Right ventricle myocardium superior (tissue), 1 donor: ENCODE measurements around the gene EPS8L2. TPM values are rescaled to one million over a fixed set of nuclear protein-coding genes. Genes with fewer than 3 reads are reported as not detected.

Source experiments
- ATAC-seq: fragments of 200-7000 bp; cut with Tn5 transposase; one replicate; pipeline ENCODE4 v1.9.1; 2020; ENCODE audit warnings: mild to moderate bottlenecking; ENCODE audit not compliant: poor library complexity
- DNase-seq: peaks from one replicate; pipeline ENCODE4 v3.0.0-alpha.2; 2020
- intact Hi-C: fragments of 100-400 bp; cut with DNase I; formaldehyde crosslinking; loops from one replicate; pipeline ENCODE4 v1.11.2; 2022
- total RNA-seq: library from RNA; stranded (reverse); fragmentation: NEBNext Ultra II Directional; extraction: Animal tissue kit (Norgen Biotek cat#: 25700); gene quantifications from one replicate; pipeline ENCODE4 v1.2.1, GENCODE V29; 2021
- donor health status: DM: no; HTN: yes; CAD: no; lungs with severe emphysema.

Gene EPS8L2
- total RNA-seq, 1 donor from 2014 or later = 3.2 TPM

DNA sequence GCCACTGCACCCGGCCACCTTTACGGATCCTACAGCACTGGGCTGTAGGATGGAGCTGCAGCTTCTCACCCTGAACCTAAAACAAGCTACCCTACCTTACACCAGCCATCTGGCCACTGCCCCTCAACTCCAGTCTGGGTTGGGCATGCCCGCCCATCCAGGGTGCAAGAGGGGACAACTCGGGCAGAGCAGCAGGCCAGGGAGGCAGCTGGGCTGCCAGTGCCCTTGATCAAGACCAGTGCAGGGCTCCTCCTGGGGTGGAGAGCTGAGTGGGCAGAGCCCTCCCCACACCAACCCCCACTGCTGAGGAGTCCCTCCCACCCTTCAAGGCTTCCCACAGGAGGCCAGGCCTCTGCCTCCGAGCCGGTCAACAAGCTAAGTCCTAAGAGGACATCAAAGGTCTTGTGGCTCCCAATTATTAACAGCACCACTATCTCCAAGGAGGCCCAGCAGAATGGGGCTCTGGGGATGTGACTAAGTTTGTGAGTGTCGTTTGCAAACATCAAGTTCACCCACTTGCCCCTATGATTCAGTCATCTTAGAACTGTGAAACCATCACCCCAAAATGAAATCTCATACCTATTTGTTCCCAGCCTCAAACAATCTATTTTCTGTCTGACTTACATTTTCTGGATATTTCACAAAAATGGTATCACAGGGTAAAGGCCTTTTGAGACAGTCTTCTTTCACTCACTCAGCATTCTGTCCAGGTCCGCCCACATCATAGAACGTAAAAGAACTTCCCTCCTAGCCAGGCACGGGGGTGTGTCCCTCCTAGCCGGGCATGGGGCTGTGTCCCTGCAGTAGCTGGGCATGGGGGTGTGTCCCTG, 60.3 kb downstream of the EPS8L2 start:
- intact Hi-C loops = no loop called here
- DNase-seq (no peak), ATAC-seq (no peak)

GRCh38 chr11:766936-767210, 60.8 kb downstream of the EPS8L2 start:
- DNase-seq = no peak
- intact Hi-C loops = no loop called here
- ATAC-seq = no peak

- intact Hi-C loops = no loop called here
- ATAC-seq = no peak
Observed at GRCh38 chr11:767238-767637, 61.2 kb downstream of the EPS8L2 start.

DNA sequence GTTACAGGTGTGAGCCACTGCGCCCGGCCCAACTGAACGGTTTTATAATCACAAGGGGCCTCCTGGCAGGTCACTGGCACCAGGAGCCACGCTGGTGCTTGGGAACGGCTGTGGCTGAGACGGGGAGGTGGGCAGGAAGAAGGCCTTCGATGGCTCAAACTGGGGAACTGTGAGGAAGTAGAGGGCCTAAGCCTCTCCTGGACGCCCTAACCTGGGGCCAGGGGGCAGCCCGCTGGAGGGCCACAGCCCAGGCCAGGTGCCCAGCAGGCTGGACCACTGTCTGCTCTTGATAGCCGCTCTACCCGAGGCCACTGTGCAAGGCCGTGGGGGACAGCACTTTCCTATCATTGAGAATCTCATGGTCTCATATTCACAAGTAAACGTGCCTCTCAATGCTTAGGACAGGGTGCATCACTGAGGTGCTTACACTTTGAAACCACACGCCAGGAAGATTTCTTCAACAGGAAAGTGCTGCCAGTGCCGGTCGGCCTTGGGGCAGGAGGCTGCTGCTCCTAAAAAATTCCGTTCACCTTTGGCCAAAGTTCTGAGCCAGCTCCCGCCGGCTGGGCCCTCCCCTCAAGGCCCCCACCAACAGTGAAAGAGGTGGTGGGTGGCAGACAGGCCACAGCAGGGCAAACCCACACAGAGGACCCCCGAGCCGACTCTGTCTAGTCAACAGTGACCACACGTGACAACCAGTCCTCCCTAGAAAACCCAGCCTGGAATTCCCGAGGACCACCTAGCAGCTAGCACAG, 64.0 kb downstream of the EPS8L2 start:
- intact Hi-C loops = no loop called here
- no peak for DNase-seq
- ATAC-seq = no peak

More at GRCh38 chr11:767238-767637, 61.2 kb downstream of the EPS8L2 start:
- DNase-seq = no peak

DNA sequence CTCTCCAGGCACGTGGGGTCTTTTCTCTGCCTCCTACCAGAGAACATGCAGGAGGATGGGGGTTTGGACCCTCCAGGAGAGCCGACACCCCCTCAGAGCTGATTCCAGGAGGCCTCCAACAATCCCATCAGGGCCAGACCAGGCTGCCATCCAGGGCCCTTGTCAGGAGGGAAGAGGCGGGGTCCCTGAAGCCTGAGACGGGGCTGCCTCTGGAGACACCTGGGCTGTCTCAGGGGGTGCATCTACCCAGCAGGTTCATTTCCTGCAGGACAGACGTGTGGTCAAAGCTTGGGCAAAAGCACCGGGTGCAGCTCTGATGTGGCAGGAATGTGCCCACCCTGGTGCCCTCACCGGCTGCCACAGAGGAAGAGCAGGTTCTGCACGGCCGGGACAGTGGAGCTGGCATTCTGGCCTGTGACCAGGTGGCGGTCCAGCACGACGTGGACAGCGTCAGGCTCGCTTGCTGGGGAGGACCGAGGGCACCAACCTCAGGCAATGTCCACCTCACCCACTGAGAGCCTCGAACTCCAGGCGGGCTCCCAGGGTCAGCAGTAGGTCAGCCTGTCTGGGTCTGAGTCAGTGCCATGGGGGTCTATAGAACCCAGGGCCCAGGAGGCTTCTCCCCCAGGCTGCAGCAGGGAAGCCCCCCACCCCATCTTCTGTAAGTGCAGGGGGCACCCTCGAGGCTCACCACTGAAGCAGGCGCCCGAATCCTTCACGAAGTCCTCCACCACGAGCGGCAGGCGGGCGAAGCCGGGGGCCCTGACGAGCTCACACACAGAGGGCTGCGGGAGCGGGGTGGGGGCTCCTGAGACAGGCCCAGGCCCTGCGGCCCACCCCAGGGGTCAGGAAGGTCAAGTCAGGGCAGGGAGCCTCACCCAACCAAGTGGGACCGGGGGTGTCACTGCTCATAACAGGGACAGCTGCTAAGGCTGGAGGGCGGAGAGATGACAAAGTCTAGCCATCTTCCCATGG, 64.9 kb downstream of the EPS8L2 start:
- DNase-seq (no peak), ATAC-seq (no peak)
- intact Hi-C loops = no loop called here

DNA sequence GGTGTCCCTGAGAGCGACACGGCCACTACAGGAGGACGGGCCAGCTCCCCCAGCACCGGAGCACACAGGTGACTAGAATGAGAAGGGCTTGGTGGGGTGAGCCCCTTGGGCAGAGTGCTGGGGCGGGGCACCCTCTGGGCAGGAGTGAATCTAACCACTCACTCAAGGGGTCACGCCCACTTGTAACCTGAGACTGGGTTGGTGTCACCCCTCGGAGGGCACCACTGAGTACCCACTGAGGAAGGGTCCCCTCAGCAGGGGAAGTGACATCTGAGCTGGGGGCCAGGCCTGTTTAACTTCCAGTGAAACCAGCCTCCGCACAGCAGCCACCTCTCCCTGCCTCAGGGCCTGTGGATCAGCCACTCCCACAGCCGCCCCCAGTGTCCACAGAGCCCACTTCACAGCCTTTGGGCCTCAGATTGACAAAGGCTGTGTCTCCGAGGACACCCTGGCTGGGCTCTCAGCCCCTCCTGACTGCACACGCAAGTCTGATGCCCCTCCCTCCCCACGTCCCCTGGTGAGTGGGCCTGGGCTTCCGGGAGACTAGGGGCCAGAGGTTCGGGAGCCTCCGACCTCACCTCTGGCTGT, 65.7 kb downstream of the EPS8L2 start:
- intact Hi-C loops = no loop called here
- DNase-seq (no peak), ATAC-seq (no peak)

GRCh38 chr11:772429-773390, 66.7 kb downstream of the EPS8L2 start:
- DNase-seq = no peak
- no peak for ATAC-seq
- intact Hi-C loops = no loop called here

- intact Hi-C loops = no loop called here
- no peak for ATAC-seq
Observed at GRCh38 chr11:773425-773824, 67.4 kb downstream of the EPS8L2 start.

GRCh38 chr11:773830-774229, 67.8 kb downstream of the EPS8L2 start:
- intact Hi-C loops = no loop called here
- no peak for ATAC-seq
- no peak for DNase-seq

More at GRCh38 chr11:773425-773824, 67.4 kb downstream of the EPS8L2 start:
- DNase-seq = no peak

- intact Hi-C loops = no loop called here
- no peak for ATAC-seq
- no peak for DNase-seq
Observed at GRCh38 chr11:774873-775592, 69.0 kb downstream of the EPS8L2 start.

GRCh38 chr11:776263-776560, 70.2 kb downstream of the EPS8L2 start:
- ATAC-seq = no peak
- DNase-seq = no peak
- intact Hi-C loops = no loop called here

DNA sequence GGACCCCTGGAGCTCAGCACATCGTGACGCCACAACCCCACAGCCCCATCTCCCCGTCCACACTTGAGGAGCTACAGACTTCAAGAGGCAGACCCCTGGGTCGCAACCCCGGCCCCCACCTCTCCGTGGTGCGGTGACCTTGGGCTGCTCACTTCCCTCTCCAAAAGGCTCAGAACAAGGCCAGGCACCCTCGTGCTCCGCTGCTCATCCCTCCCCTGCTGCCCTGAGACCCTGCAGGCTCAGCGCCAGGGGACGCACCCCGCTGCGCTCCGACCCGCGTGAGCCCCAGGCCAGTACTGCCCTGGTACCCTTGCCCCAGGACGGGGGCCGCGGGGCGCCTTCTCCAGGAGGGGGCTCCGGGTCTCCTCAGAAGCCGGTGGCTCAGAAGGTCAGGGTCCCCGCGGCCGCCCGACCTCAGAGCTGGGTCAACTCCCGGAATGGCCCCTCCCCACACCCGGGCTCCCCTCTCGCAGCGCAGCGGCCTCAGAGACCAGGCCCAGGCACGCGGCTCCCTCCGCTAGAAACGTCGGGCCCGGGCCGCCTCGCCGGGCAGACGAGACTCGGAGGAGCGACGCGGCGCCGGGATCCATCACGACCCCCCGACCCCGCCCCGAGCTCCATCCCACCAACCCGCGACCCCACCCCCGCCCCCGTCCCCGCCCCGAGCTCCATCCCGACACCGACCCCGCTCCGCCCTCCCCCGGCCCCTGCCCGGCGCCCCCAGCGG, 70.7 kb downstream of the EPS8L2 start:
- intact Hi-C loops = no loop called here
- DNase-seq (no peak), ATAC-seq (peak; percentile 48)

Other genes with a start within 250 kb of the EPS8L2 start
- gene RNH1, start 199.0 kb upstream of the EPS8L2 start, total RNA-seq = 171 TPM
- gene HRAS, start 170.7 kb upstream of the EPS8L2 start, total RNA-seq = 60.5 TPM
- gene LRRC56, start 168.7 kb upstream of the EPS8L2 start, total RNA-seq = 0.13 TPM
- 0.22 TPM for gene LMNTD2, start 145.5 kb upstream of the EPS8L2 start, total RNA-seq
- 4.4 TPM for gene RASSF7, start 145.3 kb upstream of the EPS8L2 start, total RNA-seq
- gene PHRF1, start 129.8 kb upstream of the EPS8L2 start, total RNA-seq = 16.5 TPM
- 7.5 TPM for gene IRF7, start 90.3 kb upstream of the EPS8L2 start, total RNA-seq
- not detected for gene CDHR5, start 81.3 kb upstream of the EPS8L2 start, total RNA-seq
- gene SCT, start 79.0 kb upstream of the EPS8L2 start, total RNA-seq = not detected
- gene DRD4, start 69.0 kb upstream of the EPS8L2 start, total RNA-seq = not detected
- gene DEAF1, start 11.0 kb upstream of the EPS8L2 start, total RNA-seq = 22.1 TPM
- 9.1 TPM for gene TMEM80, start 10.4 kb upstream of the EPS8L2 start, total RNA-seq
- gene TALDO1, start 41.2 kb downstream of the EPS8L2 start, total RNA-seq = 90.1 TPM
- gene GATD1, start 71.3 kb downstream of the EPS8L2 start, total RNA-seq = 17.4 TPM
- gene CEND1, start 83.9 kb downstream of the EPS8L2 start, total RNA-seq = 0.19 TPM
- gene SLC25A22, start 92.0 kb downstream of the EPS8L2 start, total RNA-seq = 3.4 TPM
- 7.3 TPM for gene PIDD1, start 99.0 kb downstream of the EPS8L2 start, total RNA-seq
- gene RPLP2, start 103.7 kb downstream of the EPS8L2 start, total RNA-seq = 982 TPM
- gene PNPLA2, start 112.7 kb downstream of the EPS8L2 start, total RNA-seq = 346 TPM
- gene CRACR2B, start 121.7 kb downstream of the EPS8L2 start, total RNA-seq = 18.9 TPM
- 405 TPM for gene CD151, start 126.7 kb downstream of the EPS8L2 start, total RNA-seq
- gene POLR2L, start 136.3 kb downstream of the EPS8L2 start, total RNA-seq = 267 TPM
- gene TSPAN4, start 136.6 kb downstream of the EPS8L2 start, total RNA-seq = 40.5 TPM
- 48.3 TPM for gene CHID1, start 204.6 kb downstream of the EPS8L2 start, total RNA-seq
- gene AP2A2, start 219.6 kb downstream of the EPS8L2 start, total RNA-seq = 53.5 TPM